HG03135 (cell line): ENCODE data around the gene IL34.
A peak's percentile ranks its signal among the peaks of the same experiment; 100 is the strongest.
"Not testable (repeated sequence)": the region's sequence is repeated elsewhere in the genome, so short reads cannot be mapped to it uniquely, and the experiment has no call there.

Experiments
- ATAC-seq: cut with Tn5 transposase; IDR thresholded peaks from one replicate; pipeline ENCODE4 v1.9.1; 2021; ENCODE audit warnings: mild to moderate bottlenecking, moderate library complexity; ENCODE audit not compliant: unreplicated experiment

IL34 gene

GRCh38 chr16:70630960-70631745, 15.2 kb upstream of the IL34 start:
- ATAC-seq: no peak

- no peak for ATAC-seq
Measured at GRCh38 chr16:70632273-70632672, 14.1 kb upstream of the IL34 start.

GRCh38 chr16:70633617-70634016, 12.7 kb upstream of the IL34 start:
- ATAC-seq: not testable (repeated sequence)

- no peak for ATAC-seq
Measured at GRCh38 chr16:70634861-70635260, 11.5 kb upstream of the IL34 start.

DNA sequence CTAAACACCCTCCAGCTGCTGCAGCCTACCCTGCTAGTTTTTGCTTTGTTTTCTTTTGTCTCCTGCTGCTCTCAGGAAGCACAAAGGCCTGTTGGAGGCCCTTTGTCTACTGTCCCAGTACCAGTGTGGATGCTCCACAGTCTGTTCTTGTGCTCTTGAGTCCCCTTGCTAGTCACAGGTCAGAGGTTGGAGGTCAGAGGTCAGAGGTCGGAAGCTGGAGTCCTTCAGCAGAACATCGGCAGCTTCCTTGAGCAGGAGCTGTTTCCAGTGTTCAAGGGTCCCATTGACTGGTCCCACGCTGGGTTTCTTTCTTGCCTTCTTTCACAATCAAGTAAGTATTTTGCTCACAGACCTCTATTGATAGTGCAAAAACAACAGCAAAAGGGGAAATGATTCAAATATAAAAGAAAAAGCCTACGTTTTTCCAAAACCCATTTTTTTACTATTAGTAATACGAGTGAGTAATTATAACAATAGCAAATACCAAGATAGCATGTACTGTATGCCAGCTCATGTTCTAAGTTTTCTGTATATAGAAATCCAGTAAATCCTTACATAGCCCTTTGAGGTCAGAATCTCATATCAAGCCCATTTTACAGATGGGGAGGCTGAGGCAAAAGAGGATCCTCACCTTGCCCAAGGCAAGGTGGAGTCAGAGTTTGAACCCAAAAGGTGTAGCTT, 10.9 kb upstream of the IL34 start:
- no peak for ATAC-seq

DNA sequence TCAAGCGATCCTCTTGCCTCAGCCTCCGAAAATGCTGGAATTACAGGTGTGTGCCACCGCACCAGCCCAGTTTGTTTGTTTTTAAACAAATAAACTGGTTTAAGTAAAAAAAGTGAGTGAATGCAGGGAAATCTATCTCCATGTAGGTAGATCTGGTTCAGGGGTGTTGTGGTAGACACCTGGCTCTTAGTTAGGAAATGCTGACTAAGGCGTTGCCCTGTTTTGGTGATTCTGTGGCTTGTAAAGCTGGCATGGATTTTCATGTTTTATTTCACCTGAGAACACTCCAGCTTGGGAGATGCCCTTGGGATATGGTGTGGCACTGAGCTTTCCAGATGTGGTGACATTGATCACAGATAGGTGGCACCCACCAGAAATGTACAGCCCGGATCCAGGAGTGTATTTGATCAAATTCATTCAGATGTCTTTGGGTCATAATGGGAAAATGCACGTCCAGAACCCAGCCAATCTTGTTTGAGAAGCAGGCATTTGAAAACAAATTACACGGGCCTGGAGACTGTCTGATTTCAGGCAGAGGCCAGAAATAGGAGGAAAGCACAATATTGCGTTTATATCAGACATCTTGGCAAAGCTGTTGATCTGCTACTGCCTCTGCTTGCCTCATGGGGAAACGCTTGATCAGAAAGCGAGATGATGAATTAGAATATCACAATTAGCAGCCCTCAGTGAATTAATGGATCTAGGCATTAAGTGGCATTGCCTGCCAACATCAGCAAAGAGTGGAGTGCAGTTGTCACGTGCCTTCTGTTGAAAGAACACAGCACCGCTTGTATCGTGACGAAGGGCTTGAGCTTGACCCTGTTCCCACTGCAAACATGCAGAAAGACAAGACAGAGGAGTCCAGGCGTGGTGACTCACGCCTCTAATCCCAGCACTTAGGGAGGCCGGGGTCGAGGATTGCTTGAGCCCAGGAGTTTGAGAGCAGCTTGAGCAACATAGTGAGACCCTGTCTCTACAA, 7.3 kb upstream of the IL34 start:
- no peak for ATAC-seq

DNA sequence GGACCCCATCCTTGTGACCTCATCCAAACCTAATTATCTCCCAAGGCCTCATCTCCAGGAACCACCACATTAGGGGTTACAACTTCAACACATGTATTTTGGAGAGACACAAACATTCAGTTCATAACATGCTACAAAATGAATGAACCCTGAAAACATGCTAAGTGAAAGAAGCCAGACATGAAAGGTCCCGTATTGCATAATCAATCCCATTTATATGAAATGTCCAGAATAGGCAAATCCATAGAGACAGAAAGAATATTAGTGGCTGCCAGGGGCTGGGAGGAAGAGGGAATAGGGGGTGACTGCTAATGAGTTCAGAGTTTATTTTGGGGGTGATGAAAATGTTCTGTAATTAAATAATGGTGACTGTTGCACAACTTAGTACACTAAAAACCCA, 3.7 kb upstream of the IL34 start:
- ATAC-seq: no peak

DNA sequence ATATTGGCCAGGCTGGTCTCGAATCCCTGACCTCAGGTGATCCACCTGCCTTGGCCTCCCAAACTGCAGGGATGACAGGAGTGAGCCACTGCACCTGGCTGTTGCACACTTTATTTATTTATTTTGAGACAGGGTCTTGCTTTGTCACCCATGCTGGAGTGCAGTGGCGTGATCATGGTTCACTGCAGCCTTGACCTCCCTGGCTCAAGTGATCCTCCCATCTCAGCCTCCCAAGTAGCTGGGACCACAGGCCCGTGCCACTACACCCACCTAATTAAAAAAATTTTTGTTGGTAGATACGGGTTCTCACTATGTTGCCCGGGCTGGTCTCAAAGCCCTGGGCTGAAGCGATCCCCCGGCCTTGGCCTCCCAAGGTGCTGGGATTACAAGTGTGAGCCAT, 3.1 kb upstream of the IL34 start:
- ATAC-seq: not testable (repeated sequence)

DNA sequence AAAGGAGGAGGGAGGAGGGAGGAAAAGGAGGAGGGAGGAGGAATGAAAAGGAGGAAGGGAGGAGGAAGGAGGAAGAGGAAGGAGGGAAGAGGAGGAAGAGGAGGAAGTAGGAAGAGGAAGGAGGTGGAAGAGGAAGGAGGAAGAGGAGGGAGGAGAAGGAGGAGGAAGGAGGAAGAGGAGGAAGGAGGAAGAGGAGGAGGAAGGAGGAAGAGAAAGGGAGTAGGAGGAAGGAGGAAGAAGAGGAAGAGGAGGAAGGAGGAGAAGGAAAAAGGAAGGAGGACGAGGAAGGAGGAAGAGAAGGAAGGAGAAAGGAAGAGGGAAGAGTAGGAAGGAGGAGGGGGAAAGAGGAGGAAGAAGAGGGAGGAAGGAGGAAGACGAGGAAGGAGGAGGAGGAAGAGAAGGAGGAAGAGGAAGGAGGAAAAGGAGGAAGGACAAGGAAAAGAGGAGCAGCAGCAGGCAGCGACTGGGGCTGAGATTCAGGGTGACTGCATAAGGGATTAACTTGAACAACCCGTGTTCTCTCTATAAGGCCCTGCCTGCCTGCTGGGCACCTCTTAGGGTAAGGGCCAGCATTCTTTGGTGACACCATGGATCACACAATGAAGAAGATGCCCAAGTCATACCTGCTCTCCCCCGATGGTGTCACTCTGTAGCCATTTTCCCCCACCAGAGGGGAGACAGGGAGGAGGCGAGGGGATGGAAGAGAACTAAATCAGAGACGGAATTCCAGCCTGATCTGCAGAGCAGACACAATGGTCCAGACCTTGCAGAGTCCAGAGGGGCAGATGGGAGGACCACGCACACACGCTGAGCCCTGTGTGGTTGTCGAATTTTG, 1.4 kb upstream of the IL34 start:
- ATAC-seq: no peak

- ATAC-seq: no peak
Measured at GRCh38 chr16:70647441-70648359, 1.3 kb downstream of the IL34 start.

GRCh38 chr16:70648606-70649005, 2.2 kb downstream of the IL34 start:
- no peak for ATAC-seq

- no peak for ATAC-seq
Measured at GRCh38 chr16:70649300-70649699, 2.9 kb downstream of the IL34 start.

DNA sequence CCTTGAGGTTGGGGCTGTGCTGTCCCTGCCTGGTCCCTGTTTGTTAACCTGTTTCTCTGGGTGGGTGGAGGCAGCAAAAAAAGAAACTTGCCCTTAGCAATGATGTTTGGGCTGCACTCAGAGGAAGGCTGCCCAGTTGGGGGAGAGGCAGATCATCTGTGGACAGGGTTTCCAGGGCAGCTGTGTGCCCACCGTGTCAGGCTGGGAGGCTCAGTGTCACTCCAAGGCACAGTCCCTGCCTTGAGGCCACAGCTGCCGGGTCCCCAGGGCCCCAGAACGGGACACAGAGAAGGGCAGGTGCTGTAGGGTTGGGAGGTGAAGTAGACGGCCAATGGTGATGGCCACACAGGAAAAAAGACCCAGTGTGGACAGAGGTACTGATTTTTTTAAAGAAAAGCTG, 3.9 kb downstream of the IL34 start:
- ATAC-seq: no peak

DNA sequence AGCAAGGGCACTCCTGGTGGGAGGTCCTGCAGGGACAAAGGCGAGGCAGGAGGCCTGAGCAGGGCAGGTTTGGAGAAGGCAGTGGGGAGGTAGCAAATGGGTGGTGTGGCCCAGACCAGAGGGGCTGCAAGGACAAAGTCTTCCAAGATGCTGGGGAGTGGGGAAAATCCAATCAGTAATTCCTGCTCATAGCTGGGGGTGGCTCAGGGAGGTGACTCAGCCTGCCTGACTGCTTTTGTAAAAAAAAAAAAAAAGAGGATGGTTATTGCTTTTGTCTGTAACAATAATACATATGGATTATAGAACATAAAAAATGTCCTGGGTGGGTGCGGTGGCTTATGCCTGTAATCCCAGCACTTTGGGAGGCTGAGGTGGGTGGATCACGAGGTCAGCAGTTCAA, 5.2 kb downstream of the IL34 start:
- ATAC-seq: no peak

DNA sequence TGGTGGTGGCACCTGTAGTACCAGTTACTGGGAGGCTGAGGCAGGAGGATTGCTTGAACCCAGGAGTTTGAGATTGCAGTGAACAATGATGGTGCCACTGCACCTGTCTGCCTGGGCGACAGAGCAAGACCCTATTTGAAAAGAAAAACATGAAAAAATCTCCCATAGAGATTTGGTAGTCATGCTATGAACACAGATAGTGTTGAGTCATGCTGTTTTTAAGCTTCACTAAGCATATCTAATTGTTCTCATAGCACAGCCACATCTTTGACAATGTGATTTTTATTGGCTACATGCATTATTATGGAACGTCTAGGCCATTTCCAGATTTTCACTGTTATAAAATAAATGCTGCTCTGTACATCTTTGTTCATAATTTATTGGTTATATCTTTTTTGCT, 6.0 kb downstream of the IL34 start:
- no peak for ATAC-seq

GRCh38 chr16:70653406-70653805, 7.0 kb downstream of the IL34 start:
- ATAC-seq: no peak

DNA sequence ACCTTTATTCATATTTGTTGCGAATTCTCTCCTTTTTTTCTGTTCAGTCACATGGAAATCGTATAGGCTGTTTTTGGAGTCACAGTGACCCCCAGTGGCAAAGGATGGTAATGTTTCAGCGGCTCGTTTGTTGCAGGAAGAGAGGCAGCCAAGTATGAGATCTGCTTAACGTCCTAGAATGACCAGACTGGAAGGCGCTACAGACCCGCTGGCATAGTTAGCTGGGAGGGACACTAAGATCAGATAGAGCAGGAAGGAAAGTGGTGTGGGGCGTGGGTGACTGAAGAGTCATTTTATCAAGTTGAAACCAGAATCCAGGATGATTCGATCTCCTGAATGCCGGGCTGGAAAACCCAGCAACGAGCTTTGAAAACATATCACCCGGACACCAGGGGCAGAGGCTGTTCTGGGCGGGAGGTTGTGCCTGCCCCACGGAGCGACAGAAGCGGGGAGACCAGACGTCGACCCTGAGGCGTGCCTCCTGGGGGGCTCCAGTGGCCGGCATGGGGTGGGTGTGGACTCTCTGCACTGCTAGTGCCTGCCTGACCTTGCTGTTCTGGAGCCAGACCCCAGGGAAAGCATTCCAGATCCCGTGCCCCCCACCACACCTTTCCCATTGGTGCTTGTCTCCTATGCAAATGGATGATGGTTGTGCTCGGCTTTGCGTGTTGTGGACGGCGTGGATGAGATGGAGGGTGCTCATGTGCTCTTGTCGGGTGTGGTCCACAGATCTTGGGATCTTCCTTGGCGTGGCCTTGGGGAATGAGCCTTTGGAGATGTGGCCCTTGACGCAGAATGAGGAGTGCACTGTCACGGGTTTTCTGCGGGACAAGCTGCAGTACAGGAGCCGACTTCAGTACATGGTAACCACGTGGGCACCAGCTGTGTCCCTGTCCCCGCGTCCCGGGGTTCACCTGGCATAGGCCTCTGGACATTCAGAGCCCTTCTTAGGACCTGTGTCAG, 7.7 kb downstream of the IL34 start:
- ATAC-seq: peak; percentile 60

DNA sequence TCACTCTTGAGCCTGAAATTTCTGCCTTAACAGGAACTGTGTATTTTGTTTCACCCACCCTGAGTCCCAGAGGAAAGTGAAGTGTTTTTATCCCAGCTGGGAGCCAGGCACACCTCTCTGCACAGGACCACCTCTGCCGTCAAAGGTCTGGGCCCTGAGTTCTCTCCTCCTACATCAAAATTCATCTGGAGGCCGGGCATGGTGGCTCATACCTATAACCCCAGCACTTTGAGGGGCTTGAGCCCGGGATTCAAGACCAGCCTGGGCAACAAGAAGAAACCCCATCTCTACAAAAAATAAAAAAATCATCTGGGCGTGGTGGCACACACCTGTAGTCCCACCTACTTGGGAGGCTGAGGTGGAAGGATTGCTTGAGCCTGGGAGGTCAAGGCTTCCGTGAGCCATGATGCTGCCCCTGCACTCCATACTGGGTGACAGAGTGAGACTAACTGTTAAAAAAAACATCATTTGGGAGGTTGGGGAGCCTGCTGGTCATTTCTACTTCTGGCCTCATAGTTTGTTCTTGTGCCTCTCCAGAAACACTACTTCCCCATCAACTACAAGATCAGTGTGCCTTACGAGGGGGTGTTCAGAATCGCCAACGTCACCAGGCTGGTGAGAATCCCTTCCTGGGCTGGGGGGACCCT, 9.8 kb downstream of the IL34 start:
- no peak for ATAC-seq
